AG04450 (cell line): ENCODE results near the gene VAMP1. TPM values are rescaled to one million over a fixed set of nuclear protein-coding genes. Genes with fewer than 3 reads are reported as not detected.

Experiments used
- CTCF ChIA-PET: fragments of 300-600, 350-600 bp; formaldehyde crosslinking; extraction: SDS; loops from one replicate; lab custom pipeline; 2022; ENCODE audit warnings: antibody characterized with exemption, inconsistent platforms; lab: Charles Lee
- POLR2A ChIA-PET: fragments of 350-600 bp; formaldehyde crosslinking; extraction: SDS; loops from one replicate; lab custom pipeline; 2021; ENCODE audit warnings: antibody characterized with exemption, inconsistent platforms; lab: Yijun Ruan, JAX
- DNase-seq: peaks from one replicate; pipeline ENCODE4 v3.0.0-alpha.2; 2011; ENCODE audit warnings: low read depth, low spot score
- H3K27ac ChIP-seq: one replicate; pipeline ENCODE4 v1.5.1; 2012; ENCODE audit warnings: low read depth, low read length, control low read depth
- H3K27me3 ChIP-seq: one replicate; pipeline ENCODE4 v1.6.0; 2012; ENCODE audit warnings: low read length; ENCODE audit not compliant: control insufficient read depth, insufficient read depth
- H3K4me3 ChIP-seq: 2 replicates; pipeline ENCODE4 v1.5.1; 2011; ENCODE audit warnings: mild to moderate bottlenecking, low read depth, low read length, control low read depth
- H3K9me3 ChIP-seq: 2 replicates; pipeline ENCODE4 v1.5.1; 2012; ENCODE audit warnings: low read length; ENCODE audit not compliant: control insufficient read depth, insufficient read depth
- polyA plus RNA-seq: library from polyadenylated mRNA; depleted of rRNA; stranded (reverse); fragments of >200 nt; gene quantifications from 2 replicates; pipeline ENCODE4 v1.2.3, GENCODE V29; 2011
- TF ChIP-seq, protein P1 (sequence below): IDR thresholded peaks from 2 replicates; pipeline ENCODE4 v1.5.1; 2011; ENCODE audit warnings: low read depth, low read length, control low read depth, inconsistent platforms

The VAMP1 gene
- polyA plus RNA-seq, 1 experiment = 15.1 TPM

GRCh38 chr12:6458281-6459003 is 12.0 kb downstream of the VAMP1 start:
- Histone ChIP-seq H3K4me3 (no peak overlapping the region), H3K9me3 (no peaks in the 10 kb centered on the region), H3K27ac (no peak overlapping the region), H3K27me3 (no peaks in the 10 kb centered on the region)
- DNase-seq = no peak
- TF ChIP-seq, protein P1, sequence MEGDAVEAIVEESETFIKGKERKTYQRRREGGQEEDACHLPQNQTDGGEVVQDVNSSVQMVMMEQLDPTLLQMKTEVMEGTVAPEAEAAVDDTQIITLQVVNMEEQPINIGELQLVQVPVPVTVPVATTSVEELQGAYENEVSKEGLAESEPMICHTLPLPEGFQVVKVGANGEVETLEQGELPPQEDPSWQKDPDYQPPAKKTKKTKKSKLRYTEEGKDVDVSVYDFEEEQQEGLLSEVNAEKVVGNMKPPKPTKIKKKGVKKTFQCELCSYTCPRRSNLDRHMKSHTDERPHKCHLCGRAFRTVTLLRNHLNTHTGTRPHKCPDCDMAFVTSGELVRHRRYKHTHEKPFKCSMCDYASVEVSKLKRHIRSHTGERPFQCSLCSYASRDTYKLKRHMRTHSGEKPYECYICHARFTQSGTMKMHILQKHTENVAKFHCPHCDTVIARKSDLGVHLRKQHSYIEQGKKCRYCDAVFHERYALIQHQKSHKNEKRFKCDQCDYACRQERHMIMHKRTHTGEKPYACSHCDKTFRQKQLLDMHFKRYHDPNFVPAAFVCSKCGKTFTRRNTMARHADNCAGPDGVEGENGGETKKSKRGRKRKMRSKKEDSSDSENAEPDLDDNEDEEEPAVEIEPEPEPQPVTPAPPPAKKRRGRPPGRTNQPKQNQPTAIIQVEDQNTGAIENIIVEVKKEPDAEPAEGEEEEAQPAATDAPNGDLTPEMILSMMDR = no peak
- POLR2A ChIA-PET = interaction anchor here (0.6 to 1.8 kb wide), 2 partner anchors 12 kb away, joined by 3 to 17 read pairs; partner anchors contain the start of gene VAMP1
- CTCF ChIA-PET = no interaction called here

DNA sequence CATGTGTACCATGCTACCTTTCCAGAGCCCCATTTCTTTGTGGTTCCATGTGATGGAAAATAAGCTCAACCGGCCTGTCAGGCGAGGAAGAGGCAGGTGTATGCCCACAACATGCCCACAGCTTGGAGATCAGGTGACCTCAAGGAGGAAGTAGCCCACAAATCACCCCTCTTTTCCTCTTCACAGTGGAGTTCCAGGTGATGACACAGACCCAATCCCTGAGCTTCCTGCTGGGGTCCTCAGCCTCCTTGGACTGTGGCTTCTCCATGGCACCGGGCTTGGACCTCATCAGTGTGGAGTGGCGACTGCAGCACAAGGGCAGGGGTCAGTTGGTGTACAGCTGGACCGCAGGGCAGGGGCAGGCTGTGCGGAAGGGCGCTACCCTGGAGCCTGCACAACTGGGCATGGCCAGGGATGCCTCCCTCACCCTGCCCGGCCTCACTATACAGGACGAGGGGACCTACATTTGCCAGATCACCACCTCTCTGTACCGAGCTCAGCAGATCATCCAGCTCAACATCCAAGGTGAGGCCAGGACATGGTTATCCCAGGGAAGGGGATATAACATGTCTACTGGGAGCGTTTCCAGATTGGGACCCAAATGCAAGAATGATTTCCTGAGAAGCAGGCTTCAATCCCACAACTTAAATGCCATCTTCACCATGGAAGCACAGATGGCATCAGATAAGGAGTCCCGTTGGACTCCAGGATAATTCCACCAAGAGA is 13.1 kb downstream of the VAMP1 start:
- TF ChIP-seq, protein P1 = no peak
- POLR2A ChIA-PET = interaction anchor here (1.6 kb wide), 1 partner anchor 13 kb away, joined by 4 read pairs; the partner anchor contains the start of gene VAMP1
- H3K27me3 ChIP-seq = no peaks in the 10 kb centered on the region
- CTCF ChIA-PET = interaction anchor here (1.0 to 3.0 kb wide), 2 partner anchors 8 to 118 kb away, joined by 3 to 36 read pairs; no protein-coding TSS in a partner anchor
- DNase-seq = no peak
- no peak overlapping the region for H3K27ac ChIP-seq
- H3K4me3 ChIP-seq = no peak overlapping the region
- H3K9me3 ChIP-seq = no peaks in the 10 kb centered on the region

- POLR2A ChIA-PET = interaction anchor here (1.3 to 3.1 kb wide), 2 partner anchors 8 to 17 kb away, joined by 4 to 28 read pairs; partner anchors contain the start of gene VAMP1
- no peak for DNase-seq
- TF ChIP-seq, protein P1 = no peak
- Histone ChIP-seq H3K27me3 (no peaks in the 10 kb centered on the region), H3K4me3 (no peak overlapping the region; the same call in 1 of the 2 replicates), H3K9me3 (no peaks in the 10 kb centered on the region; the same call in 1 of the 2 replicates), H3K27ac (no peak overlapping the region)
- CTCF ChIA-PET = interaction anchor here (1.1 to 5.1 kb wide), 2 partner anchors 10 to 12 kb away, joined by 3 to 41 read pairs; no protein-coding TSS in a partner anchor
Measured at GRCh38 chr12:6452944-6453630, 17.4 kb downstream of the VAMP1 start.

DNA sequence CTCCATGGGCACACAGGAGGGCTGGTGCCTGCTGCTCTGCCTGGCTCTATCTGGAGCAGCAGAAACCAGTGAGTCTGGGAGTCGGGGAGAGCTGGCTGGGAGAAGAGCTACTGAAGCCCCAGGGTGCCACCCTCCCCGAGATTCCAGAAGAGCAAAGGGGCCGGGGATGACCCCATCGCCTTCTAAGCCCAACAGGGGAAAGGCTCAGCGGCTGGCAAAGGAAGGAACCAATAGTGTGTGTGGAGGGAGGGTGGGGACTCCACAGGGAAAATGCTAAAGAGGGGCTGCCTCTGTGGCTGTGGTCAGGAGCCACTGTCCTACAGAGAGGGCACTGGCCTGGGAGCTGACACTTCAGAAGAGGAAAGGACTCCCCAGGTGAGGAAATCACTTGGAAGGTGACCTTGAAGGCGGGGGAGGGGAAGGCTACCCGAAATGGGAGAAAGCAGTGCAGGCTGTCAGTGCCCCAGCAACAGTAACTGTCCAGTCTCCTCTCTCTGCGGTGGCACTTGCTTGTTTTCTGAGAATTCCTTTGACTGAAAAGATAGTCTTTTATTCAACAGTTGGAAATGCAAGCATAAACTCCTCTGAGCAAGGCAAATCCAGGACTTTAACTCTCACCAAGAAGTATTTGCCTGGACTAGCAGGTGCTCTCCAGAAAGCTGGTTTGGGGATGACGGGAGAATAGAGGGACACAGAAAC is 18.1 kb downstream of the VAMP1 start:
- CTCF ChIA-PET = interaction anchor here (1.1 to 5.1 kb wide), 4 partner anchors 9 to 118 kb away, joined by 3 to 41 read pairs (median 4); no protein-coding TSS in a partner anchor
- H3K9me3 ChIP-seq = no peaks in the 10 kb centered on the region; the same call in 1 of the 2 replicates

More for the DNA sequence above, 18.1 kb downstream of the VAMP1 start:
- no peak for DNase-seq
- TF ChIP-seq, protein P1 = no peak
- Histone ChIP-seq H3K27ac (peak overlapping the region; percentile 93), H3K4me3 (peak overlapping the region; percentile 73), H3K27me3 (no peaks in the 10 kb centered on the region)
- POLR2A ChIA-PET = interaction anchor here (1.1 to 3.1 kb wide), 4 partner anchors 9 to 82 kb away, joined by 4 to 28 read pairs (median 6); partner anchors contain the start of genes GAPDH and VAMP1
